Measurements from ENCODE around the gene CENPK. TPM values are rescaled to one million over a fixed set of nuclear protein-coding genes. Genes with fewer than 3 reads are reported as not detected.

The CENPK gene
- total and polyA plus RNA-seq, 9 of the 15 experiments (the other 6 are each of a cell fraction or from before 2014, with no cell fraction given): 30.8 to 134 (median 69.0) TPM

GRCh38 chr5:65546141-65546540, 16.8 kb downstream of the CENPK start:
- ATAC-seq (no peak), FAIRE-seq (no peak), DNase-seq (ENCODE audit: extremely low read depth in 1 of 4, low spot score in 3 of 4) (no peak)
- POLR2A ChIA-PET: interaction anchor here (0.7 to 1.9 kb wide), 4 partner anchors 10 to 23 kb away, joined by 3 to 7 read pairs (median 4); partner anchors contain the start of genes CENPK and PPWD1
- no peaks in the 10 kb centered on the region for H3K9me1 ChIP-seq (ENCODE audit: control insufficient read depth, insufficient read depth, low read length)
- no peaks in the 10 kb centered on the region for H3K79me2 ChIP-seq (ENCODE audit: control insufficient read depth, insufficient read depth, low read length)
- H3K9me3 ChIP-seq (replicated peaks; ENCODE audit: control insufficient read depth, insufficient read depth, low read depth, low read length): no peaks in the 10 kb centered on the region
- no peak overlapping the region for H2AFZ ChIP-seq (ENCODE audit: low read depth, low read length)
- H3K27ac ChIP-seq (ENCODE audit: extremely low read depth, low read depth, low read length): no peak overlapping the region
- H3K27me3 ChIP-seq (ENCODE audit: control insufficient read depth in 2 of 2, insufficient read depth in 2 of 2, low read length in 2 of 2): no peaks in the 10 kb centered on the region
- H3K9ac ChIP-seq (ENCODE audit: insufficient read depth in 1 of 2, low read depth in 2 of 2, low read length in 2 of 2): no peak overlapping the region
- H3K4me3 ChIP-seq: no peak overlapping the region
- TF ChIP-seq ATF4 (CRISPR knock-in tag; IDR thresholded peaks at IDR 0.05) (no peak), ZNF316 (IDR thresholded peaks at IDR 0.05) (peak; percentile 49; the same call in 1 of the 2 replicates), ZNF76 (CRISPR knock-in tag; IDR thresholded peaks at IDR 0.05; ENCODE audit: borderline replicate concordance) (no peak), C11orf30 (IDR thresholded peaks at IDR 0.05; ENCODE audit: low read depth) (peak; percentile 54; the same call in 1 of the 2 replicates), ZBTB11 (CRISPR knock-in tag; IDR thresholded peaks at IDR 0.05) (no peak), ZKSCAN8 (CRISPR knock-in tag; IDR thresholded peaks at IDR 0.05) (no peak), MAFF (IDR thresholded peaks at IDR 0.05; ENCODE audit: low read length) (peak; percentile 39; the same call in 1 of the 2 replicates), MCM7 (IDR thresholded peaks at IDR 0.05) (no peak), ZNF785 (CRISPR knock-in tag; IDR thresholded peaks at IDR 0.05) (no peak), CTCFL (IDR thresholded peaks at IDR 0.05; ENCODE audit: borderline replicate concordance, insufficient read depth, low read depth, low read length, poor library complexity, severe bottlenecking) (no peak)
- BruUV-seq (replicated peaks): no TSS peak
- 91% methylated on average over 5 of the region's 5 CpGs for WGBS (ENCODE audit: insufficient coverage, low coverage, missing lambda C conversion rate)
- H3K4me2 ChIP-seq (ENCODE audit: insufficient read depth, low read length): no peak overlapping the region
- no peaks in the 10 kb centered on the region for H4K20me1 ChIP-seq (replicated peaks; ENCODE audit: control insufficient read depth, insufficient read depth, low read length)
- intact Hi-C loops (cut with micrococcal nuclease) (no loop called here), in situ Hi-C loops (cut with MboI) (no loop called here)
- CTCF ChIA-PET (ENCODE audit: low intra/inter-chr PET ratio): no interaction called here
- no peaks in the 10 kb centered on the region; a peak in 1 of 5 replicates for H3K4me1 ChIP-seq (replicated peaks in 1 of 2; ENCODE audit: control insufficient read depth in 2 of 2, insufficient read depth in 2 of 2, low read length in 2 of 2)
- peaks cover 73% of the 10 kb centered on the region for H3K36me3 ChIP-seq (ENCODE audit: control insufficient read depth, insufficient read depth, low read length)

Measured in K562 (cell line).